ENCODE data around the gene FGD4. TPM values are rescaled to one million over a fixed set of nuclear protein-coding genes. Genes with fewer than 3 reads are reported as not detected.

Gene FGD4
- total RNA-seq, 3 donors from 2014 or later = 0.16 to 0.33 (median 0.22) TPM

GRCh38 chr12:32431025-32431424, 31.7 kb downstream of the FGD4 start:
- peaks cover 13% of the 10 kb centered on the region for H3K27me3 Mint-ChIP-seq (ENCODE audit: low read depth)
- H3K36me3 Mint-ChIP-seq (ENCODE audit: insufficient read depth) = no peaks in the 10 kb centered on the region
- no peak overlapping the region for H3K4me3 Mint-ChIP-seq
- no peak for DNase-seq
- ATAC-seq = no peak
- H3K4me1 Mint-ChIP-seq (ENCODE audit: low read depth) = no peaks in the 10 kb centered on the region
- H3K9me3 Mint-ChIP-seq = peaks cover 21% of the 10 kb centered on the region

GRCh38 chr12:32435921-32436705, 36.8 kb downstream of the FGD4 start:
- DNase-seq (no peak), ATAC-seq (no peak)
- peaks cover 2% of the 10 kb centered on the region for H3K27me3 Mint-ChIP-seq (ENCODE audit: low read depth)
- no peaks in the 10 kb centered on the region for H3K4me1 Mint-ChIP-seq (ENCODE audit: low read depth)
- no peaks in the 10 kb centered on the region for H3K9me3 Mint-ChIP-seq
- no peak overlapping the region for H3K4me3 Mint-ChIP-seq
- H3K36me3 Mint-ChIP-seq (ENCODE audit: insufficient read depth) = no peaks in the 10 kb centered on the region

GRCh38 chr12:32437095-32437515, 37.7 kb downstream of the FGD4 start:
- Mint-ChIP-seq H3K36me3 (ENCODE audit: insufficient read depth) (no peaks in the 10 kb centered on the region), H3K4me1 (ENCODE audit: low read depth) (no peaks in the 10 kb centered on the region)
- no peak for ATAC-seq

GRCh38 chr12:32440120-32440865, 40.9 kb downstream of the FGD4 start:
- no peaks in the 10 kb centered on the region for H3K4me1 Mint-ChIP-seq (ENCODE audit: low read depth)
- DNase-seq (no peak), ATAC-seq (no peak)
- no peaks in the 10 kb centered on the region for H3K27me3 Mint-ChIP-seq (ENCODE audit: low read depth)
- no peaks in the 10 kb centered on the region for H3K9me3 Mint-ChIP-seq
- no peak overlapping the region for H3K4me3 Mint-ChIP-seq
- H3K36me3 Mint-ChIP-seq (ENCODE audit: insufficient read depth) = no peaks in the 10 kb centered on the region

More at GRCh38 chr12:32437095-32437515, 37.7 kb downstream of the FGD4 start:
- peaks cover 2% of the 10 kb centered on the region for H3K27me3 Mint-ChIP-seq (ENCODE audit: low read depth)
- DNase-seq = no peak
- no peak overlapping the region for H3K4me3 Mint-ChIP-seq
- H3K9me3 Mint-ChIP-seq = no peaks in the 10 kb centered on the region

GRCh38 chr12:32443491-32443890, 44.1 kb downstream of the FGD4 start:
- DNase-seq (no peak), ATAC-seq (no peak)
- Mint-ChIP-seq H3K27me3 (ENCODE audit: low read depth) (no peaks in the 10 kb centered on the region), H3K36me3 (ENCODE audit: insufficient read depth) (no peaks in the 10 kb centered on the region), H3K9me3 (no peaks in the 10 kb centered on the region), H3K4me3 (no peak overlapping the region), H3K4me1 (ENCODE audit: low read depth) (no peaks in the 10 kb centered on the region)

GRCh38 chr12:32444895-32445294, 45.5 kb downstream of the FGD4 start:
- no peak for DNase-seq
- Mint-ChIP-seq H3K4me1 (ENCODE audit: low read depth) (no peaks in the 10 kb centered on the region), H3K36me3 (ENCODE audit: insufficient read depth) (no peaks in the 10 kb centered on the region), H3K4me3 (no peak overlapping the region), H3K27me3 (ENCODE audit: low read depth) (no peaks in the 10 kb centered on the region), H3K9me3 (no peaks in the 10 kb centered on the region)
- ATAC-seq = no peak

GRCh38 chr12:32445356-32445755, 46.0 kb downstream of the FGD4 start:
- DNase-seq (no peak), ATAC-seq (no peak)
- Mint-ChIP-seq H3K4me3 (no peak overlapping the region), H3K4me1 (ENCODE audit: low read depth) (no peaks in the 10 kb centered on the region), H3K36me3 (ENCODE audit: insufficient read depth) (no peaks in the 10 kb centered on the region), H3K9me3 (no peaks in the 10 kb centered on the region), H3K27me3 (ENCODE audit: low read depth) (no peaks in the 10 kb centered on the region)

- no peak for ATAC-seq
- DNase-seq = no peak
- Mint-ChIP-seq H3K9me3 (no peaks in the 10 kb centered on the region), H3K36me3 (ENCODE audit: insufficient read depth) (no peaks in the 10 kb centered on the region), H3K27me3 (ENCODE audit: low read depth) (no peaks in the 10 kb centered on the region), H3K4me3 (no peak overlapping the region), H3K4me1 (ENCODE audit: low read depth) (no peaks in the 10 kb centered on the region)
These were observed 47.2 kb downstream of the FGD4 start for GRCh38 chr12:32446316-32447119.

- Mint-ChIP-seq H3K4me1 (ENCODE audit: low read depth) (no peaks in the 10 kb centered on the region), H3K9me3 (no peaks in the 10 kb centered on the region), H3K36me3 (ENCODE audit: insufficient read depth) (no peaks in the 10 kb centered on the region), H3K27me3 (ENCODE audit: low read depth) (no peaks in the 10 kb centered on the region), H3K4me3 (no peak overlapping the region)
- DNase-seq (no peak), ATAC-seq (no peak)
These were observed 49.2 kb downstream of the FGD4 start for GRCh38 chr12:32448586-32448985.

GRCh38 chr12:32450363-32450762, 51.0 kb downstream of the FGD4 start:
- Mint-ChIP-seq H3K27me3 (ENCODE audit: low read depth) (no peaks in the 10 kb centered on the region), H3K36me3 (ENCODE audit: insufficient read depth) (no peaks in the 10 kb centered on the region), H3K4me1 (ENCODE audit: low read depth) (no peaks in the 10 kb centered on the region), H3K9me3 (no peaks in the 10 kb centered on the region), H3K4me3 (no peak overlapping the region)
- DNase-seq = no peak
- no peak for ATAC-seq

GRCh38 chr12:32450768-32451167, 51.4 kb downstream of the FGD4 start:
- Mint-ChIP-seq H3K27me3 (ENCODE audit: low read depth) (no peaks in the 10 kb centered on the region), H3K36me3 (ENCODE audit: insufficient read depth) (no peaks in the 10 kb centered on the region), H3K9me3 (no peaks in the 10 kb centered on the region), H3K4me3 (no peak overlapping the region), H3K4me1 (ENCODE audit: low read depth) (no peaks in the 10 kb centered on the region)
- ATAC-seq (no peak), DNase-seq (no peak)

- Mint-ChIP-seq H3K9me3 (no peaks in the 10 kb centered on the region), H3K27me3 (ENCODE audit: low read depth) (no peaks in the 10 kb centered on the region), H3K4me3 (no peak overlapping the region), H3K4me1 (ENCODE audit: low read depth) (no peaks in the 10 kb centered on the region), H3K36me3 (ENCODE audit: insufficient read depth) (no peaks in the 10 kb centered on the region)
- ATAC-seq (no peak), DNase-seq (no peak)
These were observed 52.5 kb downstream of the FGD4 start for GRCh38 chr12:32451816-32452215.

- no peaks in the 10 kb centered on the region for H3K4me1 Mint-ChIP-seq (ENCODE audit: low read depth)
- no peak for DNase-seq
These were observed 54.7 kb downstream of the FGD4 start for GRCh38 chr12:32454075-32454474.

GRCh38 chr12:32454866-32455265, 55.5 kb downstream of the FGD4 start:
- H3K4me1 Mint-ChIP-seq (ENCODE audit: low read depth) = no peaks in the 10 kb centered on the region
- no peaks in the 10 kb centered on the region for H3K36me3 Mint-ChIP-seq (ENCODE audit: insufficient read depth)

More at GRCh38 chr12:32454075-32454474, 54.7 kb downstream of the FGD4 start:
- Mint-ChIP-seq H3K27me3 (ENCODE audit: low read depth) (no peaks in the 10 kb centered on the region), H3K4me3 (no peak overlapping the region), H3K36me3 (ENCODE audit: insufficient read depth) (no peaks in the 10 kb centered on the region), H3K9me3 (no peaks in the 10 kb centered on the region)
- ATAC-seq = no peak

More at GRCh38 chr12:32454866-32455265, 55.5 kb downstream of the FGD4 start:
- Mint-ChIP-seq H3K4me3 (no peak overlapping the region), H3K27me3 (ENCODE audit: low read depth) (no peaks in the 10 kb centered on the region), H3K9me3 (no peaks in the 10 kb centered on the region)
- DNase-seq = no peak
- ATAC-seq = no peak
